ENCODE measurements around the gene NR3C1.

NR3C1 gene

GRCh38 chr5:143315929-143316328, 87.6 kb downstream of the NR3C1 start:
- Histone ChIP-seq H3K27me3 (replicated peaks; ENCODE audit: insufficient read depth, low read length) (no peaks in the 10 kb centered on the region), H3K36me3 (replicated peaks; ENCODE audit: insufficient read depth, low read length) (peaks cover 12% of the 10 kb centered on the region; the same call in 1 of the 2 replicates), H3K9ac (ENCODE audit: low read length) (no peak overlapping the region), H3K9me3 (replicated peaks; ENCODE audit: insufficient read depth, low read length) (no peaks in the 10 kb centered on the region), H3K4me2 (ENCODE audit: low read depth, low read length) (no peak overlapping the region), H3K27ac (ENCODE audit: low read length) (no peak overlapping the region), H3K9me2 (replicated peaks; ENCODE audit: insufficient read depth, low read length) (no peaks in the 10 kb centered on the region), H2AFZ (ENCODE audit: low read length) (no peak overlapping the region), H4K20me1 (ENCODE audit: insufficient read depth, low read length) (0 out of 2 replicates have a peak, but pooled peaks cover 9% of the 10 kb centered on the region), H3F3A (ENCODE audit: insufficient read depth, low read length) (no peaks in the 10 kb centered on the region), H3K4me3 (ENCODE audit: low read length) (no peak overlapping the region), H3K4me1 (ENCODE audit: low read length) (peaks cover 28% of the 10 kb centered on the region; the same call in 1 of the 2 replicates), H3K79me2 (ENCODE audit: low read length) (peaks cover 100% of the 10 kb centered on the region)
- no peak for TF ChIP-seq EZH2 (optimal IDR thresholded peaks at IDR 0.05; ENCODE audit: low read depth, low read length)
- no peak for TF ChIP-seq EZH2phosphoT487 (IDR thresholded peaks at IDR 0.05; ENCODE audit: low read length)
- no peak for TF ChIP-seq CTCF (IDR thresholded peaks at IDR 0.05; ENCODE audit: low read length)
- no peak for DNase-seq

GRCh38 chr5:143315214-143315613, 88.3 kb downstream of the NR3C1 start:
- TF ChIP-seq EZH2 (optimal IDR thresholded peaks at IDR 0.05; ENCODE audit: low read depth, low read length) (no peak), CTCF (IDR thresholded peaks at IDR 0.05; ENCODE audit: low read length) (no peak), EZH2phosphoT487 (IDR thresholded peaks at IDR 0.05; ENCODE audit: low read length) (no peak)
- Histone ChIP-seq H3K79me2 (ENCODE audit: low read length) (peaks cover 98% of the 10 kb centered on the region), H3K27ac (ENCODE audit: low read length) (no peak overlapping the region), H3K9me3 (replicated peaks; ENCODE audit: insufficient read depth, low read length) (no peaks in the 10 kb centered on the region), H3K4me3 (ENCODE audit: low read length) (no peak overlapping the region), H3K36me3 (replicated peaks; ENCODE audit: insufficient read depth, low read length) (peaks cover 13% of the 10 kb centered on the region; the same call in 1 of the 2 replicates), H2AFZ (ENCODE audit: low read length) (no peak overlapping the region), H3K27me3 (replicated peaks; ENCODE audit: insufficient read depth, low read length) (no peaks in the 10 kb centered on the region), H3F3A (ENCODE audit: insufficient read depth, low read length) (no peaks in the 10 kb centered on the region), H4K20me1 (ENCODE audit: insufficient read depth, low read length) (0 out of 2 replicates have a peak, but pooled peaks cover 9% of the 10 kb centered on the region), H3K4me1 (ENCODE audit: low read length) (peaks cover 28% of the 10 kb centered on the region; the same call in 1 of the 2 replicates), H3K9me2 (replicated peaks; ENCODE audit: insufficient read depth, low read length) (no peaks in the 10 kb centered on the region), H3K4me2 (ENCODE audit: low read depth, low read length) (no peak overlapping the region), H3K9ac (ENCODE audit: low read length) (no peak overlapping the region)
- no peak for DNase-seq

- H2AFZ ChIP-seq (ENCODE audit: low read length) = no peak overlapping the region
- peaks cover 98% of the 10 kb centered on the region for H3K79me2 ChIP-seq (ENCODE audit: low read length)
- H4K20me1 ChIP-seq (ENCODE audit: insufficient read depth, low read length) = 0 out of 2 replicates have a peak, but pooled peaks cover 9% of the 10 kb centered on the region
- H3K4me3 ChIP-seq (ENCODE audit: low read length) = no peak overlapping the region
- H3K27ac ChIP-seq (ENCODE audit: low read length) = no peak overlapping the region
- no peaks in the 10 kb centered on the region for H3F3A ChIP-seq (ENCODE audit: insufficient read depth, low read length)
- no peak for DNase-seq
- H3K9me2 ChIP-seq (replicated peaks; ENCODE audit: insufficient read depth, low read length) = no peaks in the 10 kb centered on the region
- peaks cover 16% of the 10 kb centered on the region for H3K36me3 ChIP-seq (replicated peaks; ENCODE audit: insufficient read depth, low read length)
- no peaks in the 10 kb centered on the region for H3K9me3 ChIP-seq (replicated peaks; ENCODE audit: insufficient read depth, low read length)
- no peaks in the 10 kb centered on the region for H3K27me3 ChIP-seq (replicated peaks; ENCODE audit: insufficient read depth, low read length)
- peaks cover 30% of the 10 kb centered on the region; the same call in 1 of the 2 replicates for H3K4me1 ChIP-seq (ENCODE audit: low read length)
- H3K4me2 ChIP-seq (ENCODE audit: low read depth, low read length) = no peak overlapping the region
- TF ChIP-seq EZH2 (optimal IDR thresholded peaks at IDR 0.05; ENCODE audit: low read depth, low read length) (no peak), CTCF (IDR thresholded peaks at IDR 0.05; ENCODE audit: low read length) (no peak), EZH2phosphoT487 (IDR thresholded peaks at IDR 0.05; ENCODE audit: low read length) (no peak)
- H3K9ac ChIP-seq (ENCODE audit: low read length) = no peak overlapping the region
These were observed 88.8 kb downstream of the NR3C1 start for GRCh38 chr5:143314659-143315058.
